HepG2 (cell line): ENCODE data around the gene UBALD1. TPM values are rescaled to one million over a fixed set of nuclear protein-coding genes. Genes with fewer than 3 reads are reported as not detected.

Source experiments
- CHD2 ChIP-seq: IDR thresholded peaks from 2 replicates; pipeline ENCODE4 v1.6.1; 2011; ENCODE audit warnings: low read depth, low read length, improper control_type of control experiment
- GATA4 ChIP-seq: sonication (generic); IDR thresholded peaks from 2 replicates; pipeline ENCODE4 v1.6.1; 2016; ENCODE audit warnings: antibody characterized with exemption, low read depth, borderline replicate concordance
- HDAC2 ChIP-seq: sonication (generic); formaldehyde crosslinking; IDR thresholded peaks from 2 replicates; pipeline ENCODE4 v1.4.0; 2020; ENCODE audit warnings: missing genetic modification reagents
- JUN ChIP-seq: sonication (generic); formaldehyde crosslinking; IDR thresholded peaks from 2 replicates; pipeline ENCODE4 v1.4.0; 2020; ENCODE audit warnings: mild to moderate bottlenecking, missing genetic modification reagents
- KDM5B ChIP-seq: sonication (generic); formaldehyde crosslinking; IDR thresholded peaks from 2 replicates; pipeline ENCODE4 v1.4.0; 2020; ENCODE audit warnings: missing genetic modification reagents, mild to moderate bottlenecking, borderline replicate concordance
- MBNL3 ChIP-seq: fragments of 250-450 bp; sonication (Bioruptor Pico); conservative IDR thresholded peaks from 2 replicates; pipeline ENCODE4 v1.8.0; 2022; ENCODE audit warnings: mild to moderate bottlenecking, inconsistent platforms
- MEF2D ChIP-seq: sonication (generic); formaldehyde crosslinking; IDR thresholded peaks from 2 replicates; pipeline ENCODE4 v1.5.1; 2020; ENCODE audit warnings: mild to moderate bottlenecking, missing genetic modification reagents
- MTA1 ChIP-seq: sonication (generic); formaldehyde crosslinking; IDR thresholded peaks from 2 replicates; pipeline ENCODE4 v1.4.0; 2020; ENCODE audit warnings: missing genetic modification reagents, mild to moderate bottlenecking, borderline replicate concordance
- NPAS2 ChIP-seq: sonication (generic); formaldehyde crosslinking; IDR thresholded peaks from 2 replicates; pipeline ENCODE4 v1.8.0; 2022; ENCODE audit warnings: mild to moderate bottlenecking, missing genetic modification reagents, borderline replicate concordance
- PHF20 ChIP-seq: sonication (generic); formaldehyde crosslinking; IDR thresholded peaks from 2 replicates; pipeline ENCODE4 v1.5.0; 2020; ENCODE audit warnings: mild to moderate bottlenecking, missing genetic modification reagents
- RAD21 ChIP-seq: fragments of 450-650 bp; formaldehyde crosslinking; IDR thresholded peaks from 2 replicates; pipeline ENCODE4 v1.5.0; 2020; ENCODE audit warnings: mild to moderate bottlenecking
- RXRA ChIP-seq: sonication (generic); formaldehyde crosslinking; IDR thresholded peaks from 2 replicates; pipeline ENCODE4 v1.5.1; 2020; ENCODE audit warnings: missing genetic modification reagents
- SALL1 ChIP-seq: sonication (generic); formaldehyde crosslinking; IDR thresholded peaks from 2 replicates; pipeline ENCODE4 v1.8.0; 2022; ENCODE audit warnings: mild to moderate bottlenecking, missing genetic modification reagents
- SIN3B ChIP-seq: fragments of 150-350 bp; IDR thresholded peaks from 2 replicates; pipeline ENCODE4 v1.6.1; 2014; ENCODE audit warnings: low read length
- SIX1 ChIP-seq: sonication (generic); formaldehyde crosslinking; IDR thresholded peaks from 2 replicates; pipeline ENCODE4 v1.4.0; 2020; ENCODE audit warnings: missing genetic modification reagents, borderline replicate concordance
- SMC3 ChIP-seq: IDR thresholded peaks from 2 replicates; pipeline ENCODE4 v1.6.1; 2011; ENCODE audit warnings: low read length, improper control_type of control experiment
- SP1 ChIP-seq, 2 experiments: fragments of 450-650 bp in 1 of 2; sonication (generic) in 1 of 2; formaldehyde crosslinking in 1 of 2; IDR thresholded peaks; 2 replicates each; pipeline versions ENCODE4 v1.4.0 to v1.6.1; 2016 to 2020; ENCODE audit warnings: missing genetic modification reagents in 1 of 2
- SRY ChIP-seq: sonication (generic); formaldehyde crosslinking; IDR thresholded peaks from 2 replicates; pipeline ENCODE4 v1.8.0; 2022; ENCODE audit warnings: mild to moderate bottlenecking, missing genetic modification reagents
- ZFP36L1 ChIP-seq: sonication (generic); formaldehyde crosslinking; IDR thresholded peaks from 2 replicates; pipeline ENCODE4 v1.8.0; 2022; ENCODE audit warnings: mild to moderate bottlenecking, missing genetic modification reagents, moderate library complexity
- ZFP90 ChIP-seq: sonication (generic); formaldehyde crosslinking; IDR thresholded peaks from 2 replicates; pipeline ENCODE4 v1.8.0; 2022; ENCODE audit warnings: missing genetic modification reagents, mild to moderate bottlenecking, inconsistent platforms, borderline replicate concordance
- ZNF17 ChIP-seq: sonication (generic); formaldehyde crosslinking; IDR thresholded peaks from 2 replicates; pipeline ENCODE4 v1.5.0; 2020; ENCODE audit warnings: mild to moderate bottlenecking, missing genetic modification reagents
- ZNF230 ChIP-seq: sonication (generic); formaldehyde crosslinking; IDR thresholded peaks from 2 replicates; pipeline ENCODE4 v1.4.0; 2020; ENCODE audit warnings: mild to moderate bottlenecking, missing genetic modification reagents
- ZNF263 ChIP-seq: sonication (generic); formaldehyde crosslinking; IDR thresholded peaks from 2 replicates; pipeline ENCODE4 v1.4.0; 2020; ENCODE audit warnings: missing genetic modification reagents
- ZNF451 ChIP-seq: sonication (generic); formaldehyde crosslinking; IDR thresholded peaks from 2 replicates; pipeline ENCODE4 v1.5.0; 2020; ENCODE audit warnings: mild to moderate bottlenecking, missing genetic modification reagents
- ZNF501 ChIP-seq: sonication (generic); formaldehyde crosslinking; IDR thresholded peaks from 2 replicates; pipeline ENCODE4 v1.5.1; 2020; ENCODE audit warnings: mild to moderate bottlenecking, moderate library complexity, missing genetic modification reagents
- ZNF580 ChIP-seq: IDR thresholded peaks from 2 replicates; pipeline ENCODE4 v1.6.1; 2016; ENCODE audit warnings: low read depth, borderline replicate concordance
- ZNF724P ChIP-seq: sonication (generic); formaldehyde crosslinking; IDR thresholded peaks from 2 replicates; pipeline ENCODE4 v1.8.0; 2022; ENCODE audit warnings: missing genetic modification reagents, borderline replicate concordance
- ZNF792 ChIP-seq: IDR thresholded peaks from 2 replicates; pipeline ENCODE4 v1.6.1; 2016
- ZNF883 ChIP-seq: sonication (generic); formaldehyde crosslinking; IDR thresholded peaks from 2 replicates; pipeline ENCODE4 v1.5.1; 2020; ENCODE audit warnings: mild to moderate bottlenecking, missing genetic modification reagents; ENCODE audit errors: not compliant biosample characterization
- polyA plus RNA-seq, 8 experiments: library from polyadenylated mRNA; depleted of rRNA in 3 of 8; stranded (reverse) in 7 of 8; unstranded in 1 of 8; fragments of >200 nt; fragmentation: Illumina TruSeq in 4 of 8; extraction: Trizol in 4 of 8; gene quantifications; 2 replicates each; pipeline versions ENCODE4 v1.2.1 to v1.2.3, GENCODE V29; 2011 to 2016; ENCODE audit warnings: low read depth in 4 of 8, missing spikeins in 1 of 8, mixed read lengths in 1 of 8; ENCODE audit not compliant: insufficient read depth in 1 of 8
- total RNA-seq, 5 experiments: library from RNA; depleted of rRNA; stranded (reverse); fragments of >200 nt; fragmentation: Illumina TruSeq; extraction: Trizol; gene quantifications; 2 replicates each; pipeline ENCODE4 v1.2.3, GENCODE V29; 2016; ENCODE audit warnings: low read depth in 1 of 5
- TF ChIP-seq, protein P1 (sequence below): sonication (generic); formaldehyde crosslinking; IDR thresholded peaks from 2 replicates; pipeline ENCODE4 v1.9.0; 2021; ENCODE audit warnings: missing genetic modification reagents, borderline replicate concordance

Gene UBALD1
- total and polyA plus RNA-seq, 2 of the 13 experiments (the other 11 are each of a cell fraction or from before 2014, with no cell fraction given): 6.8 to 12.3 TPM

- peak; percentile 79; the same call in 1 of the 2 replicates for TF ChIP-seq ZFP90 (CRISPR knock-in tag)
- TF ChIP-seq SIN3B: no peak
- TF ChIP-seq ZNF792: peak; percentile 2; the same call in 1 of the 2 replicates
- TF ChIP-seq RAD21: peak; percentile 46; the same call in 1 of the 2 replicates
- no peak for TF ChIP-seq SP1 (IDR thresholded peaks at IDR 0.05)
- peak; percentile 29; the same call in 1 of the 2 replicates for TF ChIP-seq SP1 (CRISPR knock-in tag; IDR thresholded peaks at IDR 0.05)
- peak; percentile 34; the same call in 1 of the 2 replicates for TF ChIP-seq SALL1 (CRISPR knock-in tag)
- no peak for TF ChIP-seq MBNL3 (CRISPR knock-in tag)
- TF ChIP-seq CHD2: peak; percentile 96
- no peak for TF ChIP-seq JUN (CRISPR knock-in tag)
- TF ChIP-seq RXRA (CRISPR knock-in tag): 0 out of 2 replicates have a peak, but pooled peaks have one; percentile 8
- TF ChIP-seq, protein P1, sequence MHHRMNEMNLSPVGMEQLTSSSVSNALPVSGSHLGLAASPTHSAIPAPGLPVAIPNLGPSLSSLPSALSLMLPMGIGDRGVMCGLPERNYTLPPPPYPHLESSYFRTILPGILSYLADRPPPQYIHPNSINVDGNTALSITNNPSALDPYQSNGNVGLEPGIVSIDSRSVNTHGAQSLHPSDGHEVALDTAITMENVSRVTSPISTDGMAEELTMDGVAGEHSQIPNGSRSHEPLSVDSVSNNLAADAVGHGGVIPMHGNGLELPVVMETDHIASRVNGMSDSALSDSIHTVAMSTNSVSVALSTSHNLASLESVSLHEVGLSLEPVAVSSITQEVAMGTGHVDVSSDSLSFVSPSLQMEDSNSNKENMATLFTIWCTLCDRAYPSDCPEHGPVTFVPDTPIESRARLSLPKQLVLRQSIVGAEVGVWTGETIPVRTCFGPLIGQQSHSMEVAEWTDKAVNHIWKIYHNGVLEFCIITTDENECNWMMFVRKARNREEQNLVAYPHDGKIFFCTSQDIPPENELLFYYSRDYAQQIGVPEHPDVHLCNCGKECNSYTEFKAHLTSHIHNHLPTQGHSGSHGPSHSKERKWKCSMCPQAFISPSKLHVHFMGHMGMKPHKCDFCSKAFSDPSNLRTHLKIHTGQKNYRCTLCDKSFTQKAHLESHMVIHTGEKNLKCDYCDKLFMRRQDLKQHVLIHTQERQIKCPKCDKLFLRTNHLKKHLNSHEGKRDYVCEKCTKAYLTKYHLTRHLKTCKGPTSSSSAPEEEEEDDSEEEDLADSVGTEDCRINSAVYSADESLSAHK: no peak
- no peak for TF ChIP-seq ZNF451 (CRISPR knock-in tag)
- no peak; the same call in 1 of the 2 replicates for TF ChIP-seq ZNF580
- no peak; the same call in 1 of the 2 replicates for TF ChIP-seq SMC3
- no peak for TF ChIP-seq HDAC2 (CRISPR knock-in tag)
- peak; percentile 50; the same call in 1 of the 2 replicates for TF ChIP-seq ZNF501 (CRISPR knock-in tag)
- no peak for TF ChIP-seq ZNF17 (CRISPR knock-in tag)
- TF ChIP-seq ZNF263 (CRISPR knock-in tag): 0 out of 2 replicates have a peak, but pooled peaks have one; percentile 19
- TF ChIP-seq PHF20: no peak; the same call in 1 of the 2 replicates
- TF ChIP-seq MEF2D (CRISPR knock-in tag): no peak
- peak; percentile 30 for TF ChIP-seq ZNF883 (CRISPR knock-in tag)
- TF ChIP-seq GATA4: no peak
- TF ChIP-seq ZFP36L1 (CRISPR knock-in tag): no peak
- TF ChIP-seq NPAS2 (CRISPR knock-in tag): no peak
- TF ChIP-seq ZNF230: no peak
- TF ChIP-seq KDM5B (CRISPR knock-in tag): peak; percentile 57; the same call in 1 of the 2 replicates
- TF ChIP-seq ZNF724P (CRISPR knock-in tag): no peak
- TF ChIP-seq SIX1 (CRISPR knock-in tag): no peak
- TF ChIP-seq SRY (CRISPR knock-in tag): peak; percentile 62; the same call in 1 of the 2 replicates
- no peak for TF ChIP-seq MTA1 (CRISPR knock-in tag)
Measured at GRCh38 chr16:4616047-4616811, 1.5 kb upstream of the UBALD1 start (continued).
